Measurements from ENCODE around the gene MBOAT7. TPM values are rescaled to one million over a fixed set of nuclear protein-coding genes. Genes with fewer than 3 reads are reported as not detected.

The MBOAT7 gene
- total and polyA plus RNA-seq, 2 donors (not counting 3 experiments of a cell fraction or from before 2014, with no cell fraction given) = 204 to 218 TPM

DNA sequence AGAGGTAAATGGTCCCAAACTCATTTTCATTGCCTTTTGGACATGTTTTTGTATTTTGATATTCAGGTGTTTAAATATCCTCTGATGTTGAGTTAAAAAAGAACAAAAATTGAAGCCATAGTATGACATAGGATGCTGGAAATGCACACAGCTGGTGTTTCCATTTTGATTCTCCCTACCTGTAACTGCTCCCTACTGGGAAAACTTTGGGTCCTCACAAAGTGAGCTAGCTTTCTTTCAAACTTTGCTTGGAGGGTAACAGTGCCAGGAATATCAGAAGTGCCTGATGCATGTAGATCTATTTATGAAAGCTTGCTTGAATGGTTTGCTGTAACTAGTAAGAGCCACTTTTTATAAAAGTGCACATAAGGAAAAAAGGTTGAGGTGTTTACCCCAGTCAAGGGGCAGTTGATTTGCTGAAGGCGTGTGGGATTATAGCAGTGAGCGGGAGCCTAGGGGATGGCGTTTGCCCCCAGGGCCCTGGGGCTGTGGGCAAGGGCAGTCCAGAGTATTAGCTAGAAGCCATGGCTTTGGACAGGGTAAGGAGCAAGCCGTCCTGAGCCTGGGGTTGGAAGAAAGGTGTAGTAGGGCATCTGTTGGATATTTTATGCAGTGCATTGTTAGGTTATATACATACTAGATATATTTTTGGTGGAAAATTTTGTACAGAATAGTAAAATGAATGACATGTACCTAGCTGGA lies 15.5 kb upstream of the MBOAT7 start:
- POLR2A ChIA-PET = interaction anchor here (1.1 kb wide), 1 partner anchor 14 kb away, joined by 3 read pairs; the partner anchor contains the start of gene TSEN34
- Histone ChIP-seq H4K20me1 (replicated peaks; ENCODE audit: control insufficient read depth, extremely low read depth, insufficient read depth, low read length) (peaks cover 3% of the 10 kb centered on the region), H3K4me1 (ENCODE audit: control insufficient read depth, extremely low read depth, insufficient read depth, low read length) (peaks cover 55% of the 10 kb centered on the region), H2AFZ (ENCODE audit: low read depth, low read length) (no peak overlapping the region), H3K27ac (ENCODE audit: insufficient read depth, low read depth, low read length) (no peak overlapping the region), H3K4me2 (ENCODE audit: insufficient read depth, low read length) (peak overlapping the region; percentile 96), H3K4me3 (replicated peaks in 1 of 3; ENCODE audit: insufficient read depth in 1 of 3, low read depth in 1 of 3, low read length in 3 of 3) (peak overlapping the region in 1 of 3 experiments; percentile 97), H3K9me1 (replicated peaks; ENCODE audit: control insufficient read depth, extremely low read depth, insufficient read depth, low read length) (no peaks in the 10 kb centered on the region), H3K79me2 (ENCODE audit: control insufficient read depth, insufficient read depth, low read length) (peaks cover 76% of the 10 kb centered on the region), H3K36me3 (ENCODE audit: control insufficient read depth in 2 of 2, extremely low read depth in 1 of 2, insufficient read depth in 2 of 2, low read length in 2 of 2) (peaks cover 42 to 53% of the 10 kb centered on the region in 2 experiments), H3K27me3 (ENCODE audit: control insufficient read depth in 2 of 2, insufficient read depth in 2 of 2, low read length in 2 of 2) (no peaks in the 10 kb centered on the region), H3K9ac (replicated peaks; ENCODE audit: extremely low read depth, insufficient read depth, low read length) (peak overlapping the region; percentile 12), H3K9me3 (replicated peaks; ENCODE audit: control insufficient read depth, insufficient read depth, low read length) (no peaks in the 10 kb centered on the region)
- dilution Hi-C loops (cut with MboI; ENCODE audit: extremely low pct_ligation_motif_present, low sequenced_read_pairs) (no loop called here), intact Hi-C loops (cut with micrococcal nuclease) (loop anchor here (5.0 kb wide), 2 partner anchors 43 to 242 kb away; partner anchors contain the start of gene LENG8)
- BruUV-seq (replicated peaks) = no TSS peak
- FAIRE-seq (peak; percentile 8), DNase-seq (ENCODE audit: low read depth, low spot score) (no peak)
- CTCF ChIA-PET = interaction anchor here (0.5 to 1.9 kb wide), 6 partner anchors 14 to 92 kb away, joined by 3 to 6 read pairs (median 4); partner anchors contain the start of genes MBOAT7 and TSEN34
- TF ChIP-seq EZH2 (IDR thresholded peaks at IDR 0.05; ENCODE audit: borderline replicate concordance, low read depth, low read length, severe bottlenecking) = no peak
- TF ChIP-seq POLR2A (IDR thresholded peaks at IDR 0.05; ENCODE audit: low read depth, low read length) = peak; percentile 9

DNA sequence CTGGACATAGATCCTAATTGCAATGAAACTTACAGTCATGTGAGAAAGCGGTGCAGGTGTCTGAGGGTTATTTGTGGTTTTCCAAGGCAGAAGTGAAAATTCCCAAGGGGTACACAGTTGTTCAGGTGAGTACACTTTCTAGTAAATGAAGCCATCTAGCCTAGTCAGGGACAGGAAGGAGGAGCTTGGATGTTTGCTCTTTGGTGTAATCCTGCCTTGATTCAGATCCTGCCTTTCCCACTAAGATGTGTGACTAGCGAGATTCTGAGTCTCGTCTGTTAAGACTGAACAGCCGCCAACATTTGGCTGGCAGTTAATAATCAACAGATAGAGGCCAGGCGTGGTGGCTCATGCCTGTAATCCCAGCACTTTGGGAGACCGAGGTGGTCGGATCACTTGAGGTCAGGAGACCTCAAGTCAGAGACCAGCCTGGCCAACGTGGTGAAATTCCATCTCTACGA lies 13.8 kb upstream of the MBOAT7 start:
- ChIA-PET POLR2A (interaction anchor here (0.5 to 6.0 kb wide), 2 partner anchors 13 to 19 kb away, joined by 7 to 91 read pairs; partner anchors contain the start of genes MBOAT7 and TSEN34), CTCF (interaction anchor here (1.0 to 1.3 kb wide), 2 partner anchors 11 to 29 kb away, joined by 3 read pairs; partner anchors contain the start of gene TSEN34)
- dilution Hi-C loops (cut with MboI; ENCODE audit: extremely low pct_ligation_motif_present, low sequenced_read_pairs) = no loop called here
- TF ChIP-seq MYC (IDR thresholded peaks at IDR 0.05; ENCODE audit: low read depth, low read length) (no peak), JUN (IDR thresholded peaks at IDR 0.05; ENCODE audit: borderline replicate concordance, insufficient read depth, insufficient read length, low read depth) (no peak), FOS (IDR thresholded peaks at IDR 0.05; ENCODE audit: borderline replicate concordance, insufficient read depth, low read length) (no peak), POLR2AphosphoS5 (IDR thresholded peaks at IDR 0.05; ENCODE audit: insufficient read depth, low read depth, low read length) (no peak), GATA2 (IDR thresholded peaks at IDR 0.05; ENCODE audit: insufficient read depth, insufficient read length, low read depth, low read length) (no peak), POLR2A (IDR thresholded peaks at IDR 0.05; ENCODE audit: low read depth, low read length) (no peak)
- TF ChIP-seq, protein P1, sequence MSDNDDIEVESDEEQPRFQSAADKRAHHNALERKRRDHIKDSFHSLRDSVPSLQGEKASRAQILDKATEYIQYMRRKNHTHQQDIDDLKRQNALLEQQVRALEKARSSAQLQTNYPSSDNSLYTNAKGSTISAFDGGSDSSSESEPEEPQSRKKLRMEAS (IDR thresholded peaks at IDR 0.05; ENCODE audit: insufficient read depth, insufficient read length) = no peak
- TF ChIP-seq, protein P2, sequence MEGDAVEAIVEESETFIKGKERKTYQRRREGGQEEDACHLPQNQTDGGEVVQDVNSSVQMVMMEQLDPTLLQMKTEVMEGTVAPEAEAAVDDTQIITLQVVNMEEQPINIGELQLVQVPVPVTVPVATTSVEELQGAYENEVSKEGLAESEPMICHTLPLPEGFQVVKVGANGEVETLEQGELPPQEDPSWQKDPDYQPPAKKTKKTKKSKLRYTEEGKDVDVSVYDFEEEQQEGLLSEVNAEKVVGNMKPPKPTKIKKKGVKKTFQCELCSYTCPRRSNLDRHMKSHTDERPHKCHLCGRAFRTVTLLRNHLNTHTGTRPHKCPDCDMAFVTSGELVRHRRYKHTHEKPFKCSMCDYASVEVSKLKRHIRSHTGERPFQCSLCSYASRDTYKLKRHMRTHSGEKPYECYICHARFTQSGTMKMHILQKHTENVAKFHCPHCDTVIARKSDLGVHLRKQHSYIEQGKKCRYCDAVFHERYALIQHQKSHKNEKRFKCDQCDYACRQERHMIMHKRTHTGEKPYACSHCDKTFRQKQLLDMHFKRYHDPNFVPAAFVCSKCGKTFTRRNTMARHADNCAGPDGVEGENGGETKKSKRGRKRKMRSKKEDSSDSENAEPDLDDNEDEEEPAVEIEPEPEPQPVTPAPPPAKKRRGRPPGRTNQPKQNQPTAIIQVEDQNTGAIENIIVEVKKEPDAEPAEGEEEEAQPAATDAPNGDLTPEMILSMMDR (IDR thresholded peaks at IDR 0.05; ENCODE audit: extremely low read depth in 1 of 2, insufficient read depth in 1 of 2, low read depth in 1 of 2, low read length in 2 of 2) = no peak
- no peaks in the 10 kb centered on the region for H3K9me3 ChIP-seq (replicated peaks; ENCODE audit: control insufficient read depth, insufficient read depth, low read length)
- H3K4me1 ChIP-seq (ENCODE audit: control insufficient read depth, extremely low read depth, insufficient read depth, low read length) = peaks cover 42% of the 10 kb centered on the region
- no peaks in the 10 kb centered on the region for H3K27me3 ChIP-seq (ENCODE audit: control insufficient read depth in 2 of 2, insufficient read depth in 2 of 2, low read length in 2 of 2)
- peaks cover 40 to 51% of the 10 kb centered on the region in 2 experiments for H3K36me3 ChIP-seq (ENCODE audit: control insufficient read depth in 2 of 2, extremely low read depth in 1 of 2, insufficient read depth in 2 of 2, low read length in 2 of 2)
- BruUV-seq (replicated peaks) = no TSS peak
- peaks cover 3% of the 10 kb centered on the region for H4K20me1 ChIP-seq (replicated peaks; ENCODE audit: control insufficient read depth, extremely low read depth, insufficient read depth, low read length)
- peak; percentile 46 for FAIRE-seq
- no peak overlapping the region for H3K27ac ChIP-seq (ENCODE audit: insufficient read depth, low read depth, low read length)
- peak overlapping the region; percentile 95 for H3K9ac ChIP-seq (replicated peaks; ENCODE audit: extremely low read depth, insufficient read depth, low read length)
- no peaks in the 10 kb centered on the region for H3K9me1 ChIP-seq (replicated peaks; ENCODE audit: control insufficient read depth, extremely low read depth, insufficient read depth, low read length)
- peak overlapping the region in 1 of 3 experiments; percentile 97 for H3K4me3 ChIP-seq (replicated peaks in 1 of 3; ENCODE audit: insufficient read depth in 1 of 3, low read depth in 1 of 3, low read length in 3 of 3)
- DNase-seq (ENCODE audit: low read depth, low spot score) = no peak
- intact Hi-C loops (cut with micrococcal nuclease) = loop anchor here (5.0 kb wide), 2 partner anchors 41 to 244 kb away; partner anchors contain the start of gene LENG8
- peaks cover 73% of the 10 kb centered on the region for H3K79me2 ChIP-seq (ENCODE audit: control insufficient read depth, insufficient read depth, low read length)
- H2AFZ ChIP-seq (ENCODE audit: low read depth, low read length) = no peak overlapping the region
- peak overlapping the region; percentile 96 for H3K4me2 ChIP-seq (ENCODE audit: insufficient read depth, low read length)
